HCT116 (cell line): ENCODE measurements around the gene GZMA. TPM values are rescaled to one million over a fixed set of nuclear protein-coding genes. Genes with fewer than 3 reads are reported as not detected.

Experiments used
- ATAC-seq: fragments of 200-7000 bp; cut with Tn5 transposase; 2 replicates; pipeline ENCODE4 v1.9.1; 2020; ENCODE audit warnings: mild to moderate bottlenecking, moderate library complexity
- BruUV-seq: library from RNA; stranded (reverse); fragments of 400-500 nt; replicated peaks from 2 replicates; lab custom pipeline; 2021; lab: Mats Ljungman, UMichigan
- CTCF ChIA-PET: fragments of 300-600 bp; sonication (Branson Sonifier 250); formaldehyde crosslinking; loops from one replicate; lab custom pipeline; 2021; ENCODE audit warnings: antibody characterized with exemption; lab: Charles Lee
- POLR2A ChIA-PET: fragments of 300-600, 350-600 bp; sonication (Branson Sonifier 250); formaldehyde crosslinking; loops from one replicate; lab custom pipeline; 2021; ENCODE audit warnings: antibody characterized with exemption; lab: Charles Lee
- RAD21 ChIA-PET, 2 experiments: fragments of 300-600 bp; sonication (Branson Sonifier 250); formaldehyde crosslinking; loops; one replicate each; lab custom pipeline; 2023; ENCODE audit warnings: low total read pairs in 2 of 2; ENCODE audit not compliant: uncharacterized antibody in 2 of 2, unreplicated experiment in 2 of 2, low non-redundant PET in 1 of 2; lab: Charles Lee
- DNase-seq: peaks from one replicate; pipeline ENCODE4 v3.0.0-alpha.2; 2010; ENCODE audit warnings: low read depth, low spot score
- H2AFZ ChIP-seq: fragments of 200-600 bp; shearing (Covaris generic), sonication (generic); 2 replicates; pipeline ENCODE4 v1.6.1; 2017; ENCODE audit warnings: low read depth, mixed run types, mixed read lengths, antibody characterized with exemption, low read length; ENCODE audit not compliant: poor library complexity, severe bottlenecking
- H3K27ac ChIP-seq: 2 replicates; pipeline ENCODE4 v1.5.1; 2012; ENCODE audit warnings: low read depth, low read length
- H3K27me3 ChIP-seq: fragments of 200-600 bp; sonication (generic); 2 replicates; pipeline ENCODE4 v1.6.1; 2016; ENCODE audit warnings: mixed run types, low read length, mixed read lengths; ENCODE audit not compliant: insufficient read depth
- H3K36me3 ChIP-seq, 2 experiments: fragments of 200-500 bp in 1 of 2; fragments of 200-600 bp in 1 of 2; sonication (Bioruptor generic) in 1 of 2; sonication (generic) in 1 of 2; 2 replicates each; pipeline versions ENCODE4 v1.5.1 to v1.6.1; 2014 to 2016; ENCODE audit warnings: low read length in 2 of 2, inconsistent platforms in 1 of 2, mixed read lengths in 1 of 2, mixed run types in 1 of 2; ENCODE audit not compliant: insufficient read depth in 2 of 2, control insufficient read depth in 1 of 2
- H3K4me1 ChIP-seq, 2 experiments: fragments of 200-600 bp in 1 of 2; sonication (generic) in 1 of 2; 2 replicates each; pipeline versions ENCODE4 v1.5.1 to v1.6.1; 2012 to 2017; ENCODE audit warnings: low read length in 2 of 2, inconsistent platforms in 1 of 2, mild to moderate bottlenecking in 1 of 2, mixed read lengths in 1 of 2, mixed run types in 1 of 2, moderate library complexity in 1 of 2; ENCODE audit not compliant: insufficient read depth in 2 of 2, control insufficient read depth in 1 of 2
- H3K4me2 ChIP-seq: fragments of 200-600 bp; sonication (generic); 2 replicates; pipeline ENCODE4 v1.6.1; 2017; ENCODE audit warnings: mixed run types, low read length, mixed read lengths
- H3K4me3 ChIP-seq, 2 experiments: fragments of 200-600 bp in 1 of 2; sonication (generic) in 1 of 2; replicated peaks in 1 of 2; 2 replicates each; pipeline ENCODE4 v1.5.1; 2011 to 2016; ENCODE audit warnings: low read length in 2 of 2, control low read depth in 1 of 2, low read depth in 1 of 2, mild to moderate bottlenecking in 1 of 2, mixed read lengths in 1 of 2, mixed run types in 1 of 2
- H3K79me2 ChIP-seq: fragments of 200-600 bp; sonication (generic); 2 replicates; pipeline ENCODE4 v1.6.1; 2017; ENCODE audit warnings: mild to moderate bottlenecking, mixed run types, low read length, moderate library complexity, mixed read lengths; ENCODE audit not compliant: insufficient read depth
- H3K9ac ChIP-seq: fragments of 200-600 bp; sonication (generic); 2 replicates; pipeline ENCODE4 v1.6.1; 2016; ENCODE audit warnings: low read length, mixed read lengths
- H3K9me2 ChIP-seq: fragments of 200-600 bp; sonication (generic), shearing (Covaris generic); 2 replicates; pipeline ENCODE4 v1.6.1; 2017; ENCODE audit warnings: mixed run types, mild to moderate bottlenecking, moderate library complexity; ENCODE audit not compliant: insufficient read depth
- H3K9me3 ChIP-seq, 2 experiments: fragments of 200-500 bp in 1 of 2; fragments of 200-600 bp in 1 of 2; sonication (Bioruptor generic) in 1 of 2; sonication (generic) in 1 of 2; 2 replicates each; pipeline ENCODE4 v1.6.1; 2014 to 2017; ENCODE audit warnings: low read length in 2 of 2, mixed read lengths in 2 of 2, inconsistent platforms in 1 of 2, low read depth in 1 of 2, mild to moderate bottlenecking in 1 of 2, mixed run types in 1 of 2, moderate library complexity in 1 of 2; ENCODE audit not compliant: control insufficient read depth in 1 of 2, insufficient read depth in 1 of 2
- H4K20me1 ChIP-seq: fragments of 200-600 bp; sonication (generic), shearing (Covaris generic); 2 replicates; pipeline ENCODE4 v1.6.1; 2017; ENCODE audit warnings: mixed run types, mild to moderate bottlenecking, moderate library complexity; ENCODE audit not compliant: insufficient read depth
- CBX3 ChIP-seq: IDR thresholded peaks from 2 replicates; pipeline ENCODE4 v1.6.1; 2012; ENCODE audit warnings: low read depth
- CEBPB ChIP-seq: IDR thresholded peaks from 2 replicates; pipeline ENCODE4 v1.6.1; 2012; ENCODE audit warnings: low read depth
- POLR2A ChIP-seq: IDR thresholded peaks from 2 replicates; pipeline ENCODE4 v1.7.0; 2011; ENCODE audit warnings: borderline replicate concordance; ENCODE audit not compliant: insufficient read depth, insufficient read length; ENCODE audit errors: extremely low read depth
- RAD21 ChIP-seq: IDR thresholded peaks from 2 replicates; pipeline ENCODE4 v1.6.1; 2012; ENCODE audit warnings: low read depth, mild to moderate bottlenecking
- SRF ChIP-seq: IDR thresholded peaks from 2 replicates; pipeline ENCODE4 v1.6.1; 2012; ENCODE audit warnings: low read depth
- YY1 ChIP-seq: IDR thresholded peaks from 2 replicates; pipeline ENCODE4 v1.6.1; 2011; ENCODE audit warnings: low read length, low read depth, moderate library complexity, mild to moderate bottlenecking; ENCODE audit not compliant: insufficient replicate concordance; ENCODE audit errors: extremely low read depth
- ZFX ChIP-seq: fragments of 450-650 bp; IDR thresholded peaks from 2 replicates; pipeline ENCODE4 v1.6.1; 2017
- ZNF274 ChIP-seq: fragments of 200-500 bp; sonication (Bioruptor generic); IDR thresholded peaks from 2 replicates; pipeline ENCODE4 v1.6.1; 2014; ENCODE audit warnings: mild to moderate bottlenecking, low read depth, low read length, inconsistent platforms
- intact Hi-C: fragments of 100-400 bp; cut with micrococcal nuclease; formaldehyde crosslinking; loops from 2 replicates; pipeline ENCODE4 v1.10.0; 2022
- total RNA-seq: library from RNA; stranded (reverse); gene quantifications from one replicate; pipeline ENCODE4 v1.2.1, GENCODE V29; 2021; ENCODE audit not compliant: unreplicated experiment
- TF ChIP-seq, protein P1 (sequence below): IDR thresholded peaks from 2 replicates; pipeline ENCODE4 v1.6.1; 2012
- TF ChIP-seq, protein P2 (sequence below): IDR thresholded peaks from 2 replicates; pipeline ENCODE4 v1.6.1; 2011; ENCODE audit warnings: mild to moderate bottlenecking, low read length, moderate library complexity; ENCODE audit not compliant: insufficient replicate concordance; ENCODE audit errors: extremely low read depth
- TF ChIP-seq, protein P3 (sequence below): IDR thresholded peaks from 2 replicates; pipeline ENCODE4 v1.6.1; 2012

GZMA gene
- total RNA-seq, 1 experiment from 2014 or later, result not detected

DNA sequence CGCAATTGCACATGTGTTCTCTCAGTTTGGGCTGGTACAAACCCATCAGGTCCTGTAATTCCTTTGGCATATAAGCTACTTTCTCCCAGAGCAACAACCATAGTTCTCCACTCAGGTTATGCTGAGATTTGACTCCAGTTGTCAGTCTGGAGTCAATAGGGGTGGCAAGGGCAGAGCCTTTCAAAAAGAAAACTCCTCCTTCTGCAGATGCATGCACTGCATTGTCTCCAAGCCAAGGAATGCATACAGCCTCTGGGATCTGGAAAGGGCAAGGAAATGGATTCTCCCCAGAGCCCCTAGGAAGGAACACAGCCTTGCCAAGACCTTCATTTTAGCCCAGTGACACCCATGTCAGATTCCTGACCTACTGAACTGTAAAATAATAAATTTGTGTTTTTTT is 31.0 kb upstream of the GZMA start:
- Histone ChIP-seq H3K4me2 (no peak overlapping the region), H3K4me1 (no peaks in the 10 kb centered on the region), H3K9me2 (no peaks in the 10 kb centered on the region), H3K27ac (no peak overlapping the region), H3K36me3 (no peaks in the 10 kb centered on the region), H2AFZ (no peak overlapping the region)
- ATAC-seq (no peak), DNase-seq (no peak)
- ChIA-PET CTCF (no interaction called here), RAD21 (no interaction called here)
- TF ChIP-seq POLR2A (no peak), CEBPB (no peak), RAD21 (no peak), ZNF274 (no peak)
- TF ChIP-seq, protein P1, sequence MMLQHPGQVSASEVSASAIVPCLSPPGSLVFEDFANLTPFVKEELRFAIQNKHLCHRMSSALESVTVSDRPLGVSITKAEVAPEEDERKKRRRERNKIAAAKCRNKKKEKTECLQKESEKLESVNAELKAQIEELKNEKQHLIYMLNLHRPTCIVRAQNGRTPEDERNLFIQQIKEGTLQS, result no peak
- TF ChIP-seq, protein P2, sequence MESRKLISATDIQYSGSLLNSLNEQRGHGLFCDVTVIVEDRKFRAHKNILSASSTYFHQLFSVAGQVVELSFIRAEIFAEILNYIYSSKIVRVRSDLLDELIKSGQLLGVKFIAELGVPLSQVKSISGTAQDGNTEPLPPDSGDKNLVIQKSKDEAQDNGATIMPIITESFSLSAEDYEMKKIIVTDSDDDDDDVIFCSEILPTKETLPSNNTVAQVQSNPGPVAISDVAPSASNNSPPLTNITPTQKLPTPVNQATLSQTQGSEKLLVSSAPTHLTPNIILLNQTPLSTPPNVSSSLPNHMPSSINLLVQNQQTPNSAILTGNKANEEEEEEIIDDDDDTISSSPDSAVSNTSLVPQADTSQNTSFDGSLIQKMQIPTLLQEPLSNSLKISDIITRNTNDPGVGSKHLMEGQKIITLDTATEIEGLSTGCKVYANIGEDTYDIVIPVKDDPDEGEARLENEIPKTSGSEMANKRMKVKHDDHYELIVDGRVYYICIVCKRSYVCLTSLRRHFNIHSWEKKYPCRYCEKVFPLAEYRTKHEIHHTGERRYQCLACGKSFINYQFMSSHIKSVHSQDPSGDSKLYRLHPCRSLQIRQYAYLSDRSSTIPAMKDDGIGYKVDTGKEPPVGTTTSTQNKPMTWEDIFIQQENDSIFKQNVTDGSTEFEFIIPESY, result no peak
- TF ChIP-seq, protein P3, sequence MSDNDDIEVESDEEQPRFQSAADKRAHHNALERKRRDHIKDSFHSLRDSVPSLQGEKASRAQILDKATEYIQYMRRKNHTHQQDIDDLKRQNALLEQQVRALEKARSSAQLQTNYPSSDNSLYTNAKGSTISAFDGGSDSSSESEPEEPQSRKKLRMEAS, result no peak
- TF ChIP-seq, all 23 proteins: peak for 0
- Histone ChIP-seq H3K79me2 (no peaks in the 10 kb centered on the region), H4K20me1 (no peaks in the 10 kb centered on the region), H3K9ac (no peak overlapping the region), H3K9me3 (no peaks in the 10 kb centered on the region), H3K4me3 (no peak overlapping the region), H3K27me3 (peaks cover 18% of the 10 kb centered on the region)
- POLR2A ChIA-PET, result no interaction called here
- no TSS peak for BruUV-seq
- intact Hi-C loops, result no loop called here

DNA sequence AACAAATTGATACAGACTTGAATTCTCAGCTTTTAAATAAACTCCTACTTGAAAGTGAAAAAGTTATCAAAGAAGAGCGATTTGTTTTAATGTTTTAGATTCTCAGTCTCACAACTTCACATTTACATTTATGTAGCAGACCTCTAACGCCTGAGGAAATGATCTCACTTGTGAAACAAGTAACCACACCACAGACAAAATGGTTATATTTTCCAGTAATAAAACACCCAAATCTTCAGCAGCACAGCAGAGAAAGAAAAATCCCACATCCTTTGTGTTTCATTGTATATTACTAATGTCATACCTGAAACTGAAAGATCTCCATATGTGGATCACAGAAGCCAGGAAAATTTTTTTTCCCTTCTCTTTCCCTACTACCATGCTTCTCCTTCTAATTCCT is 29.8 kb upstream of the GZMA start:
- no peaks in the 10 kb centered on the region for H4K20me1 ChIP-seq
- no peak overlapping the region for H3K4me3 ChIP-seq
- no peaks in the 10 kb centered on the region for H3K9me2 ChIP-seq
- peaks cover 17% of the 10 kb centered on the region for H3K27me3 ChIP-seq
- TF ChIP-seq CEBPB (no peak), ZNF274 (no peak), YY1 (no peak), SRF (no peak), ZFX (no peak), CBX3 (no peak)
- TF ChIP-seq, protein P1, result no peak
- TF ChIP-seq, protein P2, result no peak
- ChIA-PET POLR2A (no interaction called here), CTCF (no interaction called here), RAD21 (no interaction called here)
- H3K36me3 ChIP-seq, result no peaks in the 10 kb centered on the region
- H3K27ac ChIP-seq, result no peak overlapping the region
- ATAC-seq (no peak), DNase-seq (no peak)
- H3K9ac ChIP-seq, result no peak overlapping the region
- H3K9me3 ChIP-seq, result no peaks in the 10 kb centered on the region
- intact Hi-C loops, result no loop called here
- no TSS peak for BruUV-seq
- H2AFZ ChIP-seq, result no peak overlapping the region
- H3K4me2 ChIP-seq, result no peak overlapping the region
- no peaks in the 10 kb centered on the region for H3K79me2 ChIP-seq
- H3K4me1 ChIP-seq, result no peaks in the 10 kb centered on the region
